Measurements from ENCODE around the gene TINAGL1.
"Not testable (repeated sequence)": the region's sequence is repeated elsewhere in the genome, so short reads cannot be mapped to it uniquely, and the experiment has no call there.

TINAGL1 gene

GRCh38 chr1:31583995-31584868, 7.9 kb downstream of the TINAGL1 start:
- peak; percentile 74 for DNase-seq

GRCh38 chr1:31584869-31585735, 8.8 kb downstream of the TINAGL1 start:
- DNase-seq = no peak

GRCh38 chr1:31585736-31586365, 9.5 kb downstream of the TINAGL1 start:
- no peak for DNase-seq

- no peak for DNase-seq
Measured at GRCh38 chr1:31586376-31587327, 10.3 kb downstream of the TINAGL1 start.

GRCh38 chr1:31587328-31587699, 11.0 kb downstream of the TINAGL1 start:
- not testable (repeated sequence) for DNase-seq

GRCh38 chr1:31587720-31588423, 11.6 kb downstream of the TINAGL1 start:
- DNase-seq = peak; percentile 58

- DNase-seq = peak; percentile 64
Measured at GRCh38 chr1:31588751-31589515, 12.6 kb downstream of the TINAGL1 start.

GRCh38 chr1:31591425-31592093, 15.2 kb downstream of the TINAGL1 start:
- peak; percentile 89 for DNase-seq

GRCh38 chr1:31592132-31592531, 15.8 kb downstream of the TINAGL1 start:
- DNase-seq = no peak

GRCh38 chr1:31593136-31593665, 16.9 kb downstream of the TINAGL1 start:
- DNase-seq = no peak

- peak; percentile 69 for DNase-seq
Measured at GRCh38 chr1:31593770-31594632, 17.7 kb downstream of the TINAGL1 start.

GRCh38 chr1:31595836-31596736, 19.8 kb downstream of the TINAGL1 start:
- no peak for DNase-seq

GRCh38 chr1:31596737-31597097, 20.4 kb downstream of the TINAGL1 start:
- DNase-seq = no peak

GRCh38 chr1:31598980-31599379, 22.7 kb downstream of the TINAGL1 start:
- DNase-seq = no peak

- no peak for DNase-seq
Measured at GRCh38 chr1:31600641-31601040, 24.3 kb downstream of the TINAGL1 start.

GRCh38 chr1:31602081-31602480, 25.8 kb downstream of the TINAGL1 start:
- no peak for DNase-seq

GRCh38 chr1:31605908-31606427, 29.7 kb downstream of the TINAGL1 start:
- DNase-seq = peak; percentile 53

Measured in fibroblast of skin of back (primary cell).